CD4-positive, CD25-positive, alpha-beta regulatory T cell (primary cell): ENCODE data around the gene ERVH48-1. TPM values are rescaled to one million over a fixed set of nuclear protein-coding genes. Genes with fewer than 3 reads are reported as not detected.
"Not testable (repeated sequence)": the region's sequence is repeated elsewhere in the genome, so short reads cannot be mapped to it uniquely, and the experiment has no call there.

Source experiments
- ATAC-seq, 2 donors: fragments of 150-1000 bp; cut with Tn5 transposase; one replicate each; pipeline ENCODE4 v1.10.0; 2021; ENCODE audit warnings: low read depth in 2 of 2, moderate number of reproducible peaks in 2 of 2, moderate library complexity in 1 of 2
- DNase-seq, 3 donors: peaks; one replicate each; pipeline versions ENCODE4 v3.0.0 to v3.0.0-alpha.2; 2012 to 2022; ENCODE audit warnings: mixed read lengths in 1 of 3
- H3K27ac ChIP-seq: one replicate; pipeline ENCODE4 v1.7.0; 2013; ENCODE audit warnings: mild to moderate bottlenecking, low read length; ENCODE audit not compliant: insufficient read depth, poor library complexity, severe bottlenecking
- H3K27me3 ChIP-seq: one replicate; pipeline ENCODE4 v1.7.0; 2013; ENCODE audit warnings: low read length; ENCODE audit not compliant: control insufficient read depth, insufficient read depth
- H3K36me3 ChIP-seq: one replicate; pipeline ENCODE4 v1.7.0; 2013; ENCODE audit warnings: mild to moderate bottlenecking, low read length, moderate library complexity; ENCODE audit not compliant: control insufficient read depth, insufficient read depth
- H3K4me1 ChIP-seq: 2 replicates; pipeline ENCODE4 v1.7.0; 2013; ENCODE audit warnings: mild to moderate bottlenecking, low read length; ENCODE audit not compliant: insufficient read depth, control insufficient read depth, poor library complexity, severe bottlenecking
- H3K4me3 ChIP-seq: one replicate; pipeline ENCODE4 v1.7.0; 2013; ENCODE audit warnings: low read depth, mild to moderate bottlenecking, low read length, moderate library complexity
- H3K9me3 ChIP-seq, 2 experiments: 1 replicate in 1 of 2; 2 replicates in 1 of 2; pipeline ENCODE4 v1.7.0; 2013; ENCODE audit warnings: low read length in 2 of 2, mild to moderate bottlenecking in 1 of 2, moderate library complexity in 1 of 2; ENCODE audit not compliant: control insufficient read depth in 2 of 2
- H3K27ac Mint-ChIP-seq, 3 donors: one replicate each; pipeline ENCODE4 v1.8.0; 2020 to 2022; ENCODE audit warnings: mild to moderate bottlenecking in 3 of 3, mixed read lengths in 3 of 3, moderate library complexity in 2 of 3
- H3K27me3 Mint-ChIP-seq: one replicate; pipeline ENCODE4 v1.8.0; 2022; ENCODE audit warnings: mild to moderate bottlenecking, mixed read lengths
- H3K36me3 Mint-ChIP-seq: one replicate; pipeline ENCODE4 v1.8.0; 2020; ENCODE audit warnings: mixed read lengths
- H3K4me1 Mint-ChIP-seq, 4 donors: one replicate each; pipeline ENCODE4 v1.8.0; 2020 to 2022; ENCODE audit warnings: mixed read lengths in 4 of 4, mild to moderate bottlenecking in 1 of 4
- H3K4me3 Mint-ChIP-seq, 4 donors: one replicate each; pipeline ENCODE4 v1.8.0; 2020 to 2022; ENCODE audit warnings: mild to moderate bottlenecking in 4 of 4, mixed read lengths in 4 of 4, moderate library complexity in 3 of 4
- H3K9me3 Mint-ChIP-seq, 7 donors: one replicate each; pipeline ENCODE4 v1.8.0; 2020 to 2022; ENCODE audit warnings: mixed read lengths in 7 of 7, mild to moderate bottlenecking in 3 of 7, moderate library complexity in 2 of 7
- polyA plus RNA-seq, 4 donors: library from polyadenylated mRNA; unstranded; fragments of 300-500 nt; fragmentation: Illumina TruSeq; gene quantifications; one replicate each; pipeline ENCODE4 v1.2.3, GENCODE V29; 2021
- total RNA-seq: library from RNA; stranded (reverse); gene quantifications from one replicate; pipeline ENCODE4 v1.2.3, GENCODE V29; 2022

Gene ERVH48-1
- total and polyA plus RNA-seq, 5 donors from 2014 or later, result 0.07 to 0.23 TPM; not detected in 3

DNA sequence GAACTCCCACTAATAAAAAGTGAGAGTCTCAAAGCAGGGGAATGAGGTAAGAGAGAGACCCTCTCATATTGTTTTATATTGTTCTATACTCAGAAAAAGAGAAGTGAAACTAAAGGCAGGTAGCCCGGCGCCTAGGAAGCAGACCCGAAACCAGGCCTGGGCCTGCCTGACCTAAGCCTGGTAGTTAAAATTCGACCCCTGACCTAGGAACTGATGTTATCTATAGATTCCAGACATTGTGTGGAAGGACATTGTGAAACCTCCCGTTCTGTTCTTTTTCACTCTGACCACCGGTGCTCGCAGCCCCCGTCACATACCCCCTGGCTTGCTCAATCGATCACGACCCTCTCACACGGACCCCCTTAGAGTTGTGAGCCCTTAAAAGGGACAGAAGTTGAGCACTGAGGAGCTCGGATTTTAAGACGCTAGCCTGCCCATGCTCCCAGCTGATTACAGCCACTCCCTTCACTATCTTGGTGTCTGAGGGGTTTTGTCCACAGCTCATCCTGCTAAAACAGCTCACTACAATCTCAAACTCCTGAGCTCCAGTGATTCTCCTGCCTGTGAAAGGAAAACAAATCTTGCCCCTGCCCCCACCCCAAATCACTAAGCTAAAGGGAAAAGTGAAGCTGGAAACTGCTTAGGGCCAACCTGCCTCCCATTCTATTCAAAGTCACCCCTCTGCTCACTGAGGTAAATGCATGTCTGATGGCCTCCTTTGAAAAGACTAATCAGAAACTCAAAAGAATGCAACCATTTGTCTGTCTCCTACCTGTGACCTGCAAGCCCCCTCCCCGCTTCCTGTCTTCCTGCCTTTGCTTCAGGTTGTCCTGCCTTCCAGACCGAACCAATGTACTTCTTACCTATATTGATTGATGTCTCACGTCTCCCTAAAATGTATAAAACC is 11.9 kb upstream of the ERVH48-1 start:
- not testable (repeated sequence) for H3K9me3 ChIP-seq, H3K27ac ChIP-seq, H3K27me3 ChIP-seq, H3K27me3 Mint-ChIP-seq, H3K27ac Mint-ChIP-seq, DNase-seq, H3K4me1 ChIP-seq, H3K4me3 ChIP-seq, ATAC-seq, H3K4me1 Mint-ChIP-seq, H3K36me3 Mint-ChIP-seq, H3K36me3 ChIP-seq, H3K4me3 Mint-ChIP-seq, H3K9me3 Mint-ChIP-seq

DNA sequence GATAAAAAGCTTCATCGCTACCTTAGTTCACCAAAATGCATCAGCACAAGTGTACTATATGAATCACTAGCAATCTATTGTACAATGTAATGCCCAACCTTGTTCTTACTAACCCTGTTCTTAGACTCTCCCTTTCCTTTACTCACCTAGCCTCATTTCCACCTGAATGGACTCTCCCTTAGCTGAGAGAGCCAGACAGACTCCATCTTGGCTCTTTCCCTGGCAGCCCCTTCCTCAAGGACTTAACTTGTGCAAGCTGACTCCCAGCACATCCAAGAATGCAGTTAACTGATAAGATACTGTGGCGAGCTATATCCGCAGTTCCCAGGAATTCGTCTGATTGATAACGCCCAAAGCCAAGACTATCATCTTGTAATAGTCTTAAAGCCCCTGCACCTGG is 10.9 kb upstream of the ERVH48-1 start:
- H3K9me3 Mint-ChIP-seq, H3K9me3 ChIP-seq, H3K27ac Mint-ChIP-seq, H3K4me1 ChIP-seq, H3K27me3 Mint-ChIP-seq, DNase-seq, H3K4me1 Mint-ChIP-seq, H3K27ac ChIP-seq, ATAC-seq, H3K4me3 ChIP-seq, H3K36me3 ChIP-seq, H3K27me3 ChIP-seq, H3K4me3 Mint-ChIP-seq, H3K36me3 Mint-ChIP-seq: not testable (repeated sequence)

DNA sequence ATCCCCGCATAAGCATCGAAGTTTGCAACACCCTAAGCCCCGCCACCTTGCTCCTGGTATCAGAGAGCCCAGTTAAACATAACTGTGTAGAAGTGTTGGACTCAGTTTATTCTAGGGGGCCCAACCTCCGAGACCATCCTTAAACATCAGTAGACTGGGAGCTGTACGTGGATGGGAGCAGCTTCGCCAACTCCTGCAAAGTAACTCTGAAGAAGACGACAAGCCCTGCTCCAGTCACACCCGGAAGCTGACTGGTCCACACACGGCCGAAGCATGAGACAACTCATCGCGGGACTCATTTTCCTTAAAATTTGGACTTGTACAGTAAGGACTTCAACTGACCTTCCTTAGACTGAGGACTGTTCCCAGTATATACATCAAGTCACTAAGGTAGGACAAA is 8.5 kb upstream of the ERVH48-1 start:
- not testable (repeated sequence) for H3K27me3 Mint-ChIP-seq, H3K36me3 ChIP-seq, H3K4me1 ChIP-seq, H3K4me3 ChIP-seq, H3K9me3 ChIP-seq, H3K4me3 Mint-ChIP-seq, ATAC-seq, DNase-seq, H3K9me3 Mint-ChIP-seq, H3K4me1 Mint-ChIP-seq, H3K27ac ChIP-seq, H3K27me3 ChIP-seq, H3K36me3 Mint-ChIP-seq
- peak overlapping the region in 1 of 3 donors; percentile 29 for H3K27ac Mint-ChIP-seq

DNA sequence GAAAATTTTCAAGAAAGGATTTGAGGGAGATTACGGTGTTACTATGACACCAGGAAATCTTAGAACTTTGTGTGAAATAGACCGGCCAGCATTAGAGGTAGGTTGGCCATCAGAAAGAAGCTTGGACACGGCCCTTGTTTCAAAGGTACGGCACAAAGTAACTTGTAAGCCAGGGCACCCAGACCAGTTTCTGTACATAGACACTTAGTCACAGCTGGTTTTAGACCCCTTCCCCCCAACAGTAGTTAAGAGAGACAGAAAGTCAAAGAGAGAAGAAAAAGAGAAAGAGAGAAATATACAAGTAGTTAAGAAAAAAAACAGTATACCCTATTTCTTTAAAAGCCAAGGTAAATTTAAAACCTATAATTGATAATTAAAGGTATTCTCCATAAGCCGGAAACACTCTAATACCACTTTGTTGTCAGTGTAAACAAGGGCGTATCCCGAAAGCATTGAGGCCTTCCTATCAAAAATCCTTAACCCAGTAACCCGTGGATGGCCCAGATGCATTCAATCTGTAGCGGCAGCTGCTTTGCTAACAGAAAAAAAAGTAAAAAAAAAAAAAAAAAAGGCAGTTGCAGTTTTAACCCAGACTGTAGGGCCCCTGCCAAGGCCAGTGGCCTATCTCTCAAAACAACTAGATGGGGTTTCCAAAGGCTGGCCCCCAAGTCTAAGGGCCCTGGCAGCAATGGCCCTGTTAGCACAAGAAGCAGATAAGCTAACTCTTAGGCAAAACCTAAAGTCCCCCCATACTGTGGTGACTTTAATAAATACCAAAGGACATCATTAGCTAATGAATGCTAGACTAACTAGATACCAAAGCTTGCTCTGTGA is 7.9 kb upstream of the ERVH48-1 start:
- H3K27ac ChIP-seq, DNase-seq, H3K27me3 ChIP-seq, H3K4me1 ChIP-seq, ATAC-seq, H3K27me3 Mint-ChIP-seq, H3K4me3 ChIP-seq, H3K36me3 Mint-ChIP-seq, H3K36me3 ChIP-seq, H3K9me3 ChIP-seq, H3K9me3 Mint-ChIP-seq, H3K4me1 Mint-ChIP-seq: not testable (repeated sequence)
- H3K27ac Mint-ChIP-seq, result peak overlapping the region in 1 of 3 donors; percentile 3
- peak overlapping the region in 1 of 4 donors; percentile 78 for H3K4me3 Mint-ChIP-seq

DNA sequence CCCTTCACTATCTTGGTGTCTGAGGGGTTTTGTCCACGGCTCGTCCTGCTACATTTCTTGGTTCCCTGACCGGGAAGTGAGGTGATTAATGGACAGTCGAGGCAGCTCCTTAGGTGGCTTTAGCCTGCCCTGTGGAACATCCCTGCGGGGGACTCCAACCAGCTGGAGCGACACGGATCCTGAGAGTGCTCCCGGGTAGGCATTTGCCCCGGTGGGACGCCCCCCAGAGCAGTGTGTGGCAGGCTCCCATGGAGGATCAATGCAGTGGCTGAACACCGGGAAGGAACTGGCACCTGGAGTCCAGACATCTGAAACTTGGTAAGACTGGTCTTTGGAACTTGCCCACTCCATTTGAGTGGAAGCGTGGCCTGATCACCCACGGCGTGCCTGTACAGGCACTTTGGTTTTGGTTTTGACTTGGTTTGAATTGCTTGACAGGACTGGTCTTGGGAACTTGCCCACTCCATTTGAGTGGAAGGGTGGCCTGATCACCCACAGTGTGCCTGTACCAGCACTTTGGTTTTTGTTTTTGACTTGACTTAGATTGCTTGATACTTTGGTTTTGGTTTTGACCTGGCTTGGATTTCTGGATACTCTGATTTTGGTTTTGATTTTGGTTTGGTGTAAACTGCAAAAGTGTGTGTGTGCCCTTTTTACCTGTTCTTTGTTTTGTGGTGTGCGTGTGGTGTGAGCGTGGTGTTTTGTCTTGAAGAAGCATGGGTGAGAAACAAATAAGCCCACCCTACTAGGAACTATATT is 7.1 kb upstream of the ERVH48-1 start:
- not testable (repeated sequence) for H3K9me3 Mint-ChIP-seq, H3K9me3 ChIP-seq, H3K27me3 ChIP-seq, DNase-seq, H3K4me1 Mint-ChIP-seq, ATAC-seq, H3K36me3 ChIP-seq, H3K4me1 ChIP-seq, H3K36me3 Mint-ChIP-seq, H3K27ac ChIP-seq, H3K4me3 ChIP-seq, H3K27me3 Mint-ChIP-seq
- Mint-ChIP-seq H3K4me3 (peak overlapping the region in 1 of 4 donors; percentile 78), H3K27ac (peak overlapping the region in 2 of 3 donors; percentile 3 to 46)

DNA sequence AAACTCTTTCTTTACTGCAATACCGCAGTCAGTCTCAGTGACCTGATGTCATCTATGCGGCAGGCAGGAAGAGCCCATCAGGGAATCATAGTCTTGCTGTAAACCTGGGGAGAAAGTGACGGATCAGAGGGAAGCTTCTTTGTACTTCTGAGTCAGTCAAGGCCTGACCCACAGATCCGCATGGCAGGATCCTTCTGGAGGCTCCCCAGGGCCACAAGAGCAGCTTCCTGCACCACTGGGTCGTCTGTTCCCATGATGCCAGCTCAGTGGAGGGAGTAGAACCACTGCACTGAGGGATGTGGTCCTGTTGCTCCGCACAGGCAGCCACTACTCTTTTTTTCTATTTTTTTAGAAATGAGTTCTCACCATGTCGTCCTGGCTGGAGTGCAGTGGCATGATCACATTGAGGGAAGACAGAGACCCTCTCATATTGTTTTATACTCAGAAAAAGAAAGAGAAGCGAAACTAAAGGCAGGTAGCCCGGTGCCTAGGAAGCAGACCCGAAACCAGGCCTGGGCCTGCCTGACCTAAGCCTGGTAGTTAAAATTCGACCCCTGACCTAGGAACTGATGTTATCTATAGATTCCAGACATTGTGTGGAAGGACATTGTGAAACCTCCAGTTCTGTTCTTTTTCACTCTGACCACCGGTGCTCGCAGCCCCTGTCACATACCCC is 6.3 kb upstream of the ERVH48-1 start:
- Histone ChIP-seq H3K27me3 (no peaks in the 10 kb centered on the region), H3K36me3 (no peaks in the 10 kb centered on the region), H3K4me3 (no peak overlapping the region), H3K4me1 (no peaks in the 10 kb centered on the region), H3K27ac (no peak overlapping the region), H3K9me3 (no peaks in the 10 kb centered on the region)
- H3K4me3 Mint-ChIP-seq, result no peak overlapping the region
- no peaks in the 10 kb centered on the region for H3K4me1 Mint-ChIP-seq
- no peaks in the 10 kb centered on the region for H3K9me3 Mint-ChIP-seq
- no peak for ATAC-seq
- H3K36me3 Mint-ChIP-seq, result no peaks in the 10 kb centered on the region
- peak overlapping the region in 2 of 3 donors; percentile 17 to 75 for H3K27ac Mint-ChIP-seq
- peaks cover 4% of the 10 kb centered on the region for H3K27me3 Mint-ChIP-seq
- no peak for DNase-seq

DNA sequence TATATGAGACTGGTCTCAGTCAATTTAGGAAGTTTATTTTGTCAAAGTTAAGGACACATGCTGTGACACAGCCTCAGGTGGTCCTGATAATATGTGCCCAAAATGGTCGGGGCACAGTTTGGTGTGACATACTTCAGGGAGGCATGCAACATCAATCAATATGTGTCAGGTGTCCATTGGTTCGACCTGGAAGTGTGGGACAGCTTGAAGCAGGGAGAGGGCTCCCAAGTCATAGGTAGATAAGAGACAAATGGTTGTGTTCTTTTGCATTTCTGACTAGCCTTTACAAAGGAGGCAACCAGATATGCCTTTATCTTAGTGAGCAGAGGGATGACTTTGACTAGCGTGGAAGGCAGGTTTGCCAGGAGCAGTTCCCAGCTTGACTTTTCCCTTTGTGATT is 4.5 kb upstream of the ERVH48-1 start:
- Histone ChIP-seq H3K4me1 (no peaks in the 10 kb centered on the region), H3K27ac (no peak overlapping the region), H3K4me3 (no peak overlapping the region), H3K9me3 (no peaks in the 10 kb centered on the region), H3K36me3 (no peaks in the 10 kb centered on the region), H3K27me3 (no peaks in the 10 kb centered on the region)
- Mint-ChIP-seq H3K9me3 (no peaks in the 10 kb centered on the region), H3K27me3 (peaks cover 4% of the 10 kb centered on the region), H3K27ac (no peak overlapping the region), H3K4me3 (no peak overlapping the region), H3K4me1 (peaks cover 0 to 2% (median 0%) of the 10 kb centered on the region in 4 donors), H3K36me3 (no peaks in the 10 kb centered on the region)
- no peak for ATAC-seq
- DNase-seq, result no peak
